Astrocyte of the spinal cord (primary cell): ENCODE data around the gene FAM53C.
"Not testable (repeated sequence)": the region's sequence is repeated elsewhere in the genome, so short reads cannot be mapped to it uniquely, and the experiment has no call there.

Source experiments
- DNase-seq: peaks from one replicate; pipeline ENCODE4 v3.0.0; 2011; ENCODE audit warnings: low read depth, low spot score
- H3K4me3 ChIP-seq: 2 replicates; pipeline ENCODE4 v1.5.1; 2011; ENCODE audit warnings: low read depth, mild to moderate bottlenecking, low read length, moderate library complexity
- CTCF ChIP-seq: IDR thresholded peaks from 2 replicates; pipeline ENCODE4 v1.5.1; 2012; ENCODE audit warnings: low read depth, mild to moderate bottlenecking, low read length, inconsistent platforms
- in situ Hi-C: cut with HindIII; loops from 2 replicates; pipeline ENCODE4 v1.10.0; 2017; ENCODE audit warnings: low sequenced_read_pairs

The FAM53C gene

GRCh38 chr5:138385660-138386059 is 47.6 kb downstream of the FAM53C start:
- DNase-seq, result no peak
- H3K4me3 ChIP-seq, result no peak overlapping the region
- TF ChIP-seq CTCF, result no peak
- in situ Hi-C loops, result no loop called here

- in situ Hi-C loops, result no loop called here
- DNase-seq, result no peak
- no peak overlapping the region for H3K4me3 ChIP-seq
- no peak for TF ChIP-seq CTCF
Observed at GRCh38 chr5:138386290-138386689, 48.2 kb downstream of the FAM53C start.

- H3K4me3 ChIP-seq, result no peak overlapping the region
- no peak for DNase-seq
- in situ Hi-C loops, result no loop called here
- no peak for TF ChIP-seq CTCF
Observed at GRCh38 chr5:138389332-138389731, 51.3 kb downstream of the FAM53C start.

- H3K4me3 ChIP-seq, DNase-seq, in situ Hi-C loops: not testable (repeated sequence)
Observed at GRCh38 chr5:138389911-138390310, 51.8 kb downstream of the FAM53C start.

- DNase-seq, result no peak
- in situ Hi-C loops, result no loop called here
- H3K4me3 ChIP-seq, result no peak overlapping the region
- no peak for TF ChIP-seq CTCF
Observed at GRCh38 chr5:138391859-138392386, 53.9 kb downstream of the FAM53C start.
